HEK293 (cell line): ENCODE data around the gene IQCE.

Experiments
- IKZF3 ChIP-seq: fragments of 450-650 bp; IDR thresholded peaks from 2 replicates; pipeline ENCODE4 v1.5.0; 2018; ENCODE audit warnings: missing biosample characterization, mild to moderate bottlenecking, missing genetic modification characterization, moderate library complexity
- RBAK ChIP-seq: fragments of 450-650 bp; formaldehyde crosslinking; IDR thresholded peaks from 2 replicates; pipeline ENCODE4 v1.5.1; 2016; ENCODE audit warnings: missing biosample characterization, missing genetic modification characterization
- SCRT2 ChIP-seq: fragments of 450-650 bp; formaldehyde crosslinking; IDR thresholded peaks from 2 replicates; pipeline ENCODE4 v1.5.1; 2016; ENCODE audit warnings: missing biosample characterization, missing genetic modification characterization
- WT1 ChIP-seq: fragments of 450-650 bp; formaldehyde crosslinking; IDR thresholded peaks from 2 replicates; pipeline ENCODE4 v1.5.1; 2016; ENCODE audit warnings: missing biosample characterization, missing genetic modification characterization
- ZBTB48 ChIP-seq: fragments of 450-650 bp; formaldehyde crosslinking; IDR thresholded peaks from 2 replicates; pipeline ENCODE4 v1.5.1; 2016; ENCODE audit warnings: missing biosample characterization, missing genetic modification characterization
- ZFHX2 ChIP-seq: fragments of 450-650 bp; formaldehyde crosslinking; conservative IDR thresholded peaks from 2 replicates; pipeline ENCODE4 v1.5.1; 2016; ENCODE audit warnings: missing biosample characterization, missing genetic modification characterization
- ZIC2 ChIP-seq: fragments of 450-650 bp; formaldehyde crosslinking; IDR thresholded peaks from 2 replicates; pipeline ENCODE4 v1.5.1; 2016; ENCODE audit warnings: missing biosample characterization, missing genetic modification characterization
- ZNF132 ChIP-seq: fragments of 450-650 bp; formaldehyde crosslinking; IDR thresholded peaks from 2 replicates; pipeline ENCODE4 v1.5.1; 2017; ENCODE audit warnings: missing biosample characterization, missing genetic modification characterization, borderline replicate concordance
- ZNF138 ChIP-seq: fragments of 450-650 bp; formaldehyde crosslinking; IDR thresholded peaks from 2 replicates; pipeline ENCODE4 v1.5.1; 2016; ENCODE audit warnings: missing biosample characterization, missing genetic modification characterization, borderline replicate concordance
- ZNF140 ChIP-seq: fragments of 450-650 bp; formaldehyde crosslinking; IDR thresholded peaks from 2 replicates; pipeline ENCODE4 v1.5.1; 2016; ENCODE audit warnings: missing biosample characterization, missing genetic modification characterization
- ZNF184 ChIP-seq: fragments of 450-650 bp; IDR thresholded peaks from 2 replicates; pipeline ENCODE4 v1.5.1; 2018; ENCODE audit warnings: missing biosample characterization, mild to moderate bottlenecking, missing genetic modification characterization
- ZNF202 ChIP-seq: fragments of 450-650 bp; formaldehyde crosslinking; IDR thresholded peaks from 2 replicates; pipeline ENCODE4 v1.5.1; 2016; ENCODE audit warnings: missing biosample characterization, missing genetic modification characterization, borderline replicate concordance
- ZNF335 ChIP-seq: fragments of 450-650 bp; formaldehyde crosslinking; conservative IDR thresholded peaks from 2 replicates; pipeline ENCODE4 v1.5.1; 2016; ENCODE audit warnings: missing biosample characterization, missing genetic modification characterization
- ZNF341 ChIP-seq: fragments of 450-650 bp; formaldehyde crosslinking; IDR thresholded peaks from 2 replicates; pipeline ENCODE4; 2016; ENCODE audit warnings: low read depth, missing biosample characterization, missing genetic modification characterization
- ZNF391 ChIP-seq: fragments of 450-650 bp; formaldehyde crosslinking; IDR thresholded peaks from 2 replicates; pipeline ENCODE4 v1.5.1; 2016; ENCODE audit warnings: low read depth, missing biosample characterization, missing genetic modification characterization, borderline replicate concordance
- ZNF423 ChIP-seq: fragments of 450-650 bp; formaldehyde crosslinking; IDR thresholded peaks from 2 replicates; pipeline ENCODE4 v1.5.1; 2016; ENCODE audit warnings: missing biosample characterization, missing genetic modification characterization
- ZNF521 ChIP-seq: fragments of 450-650 bp; formaldehyde crosslinking; IDR thresholded peaks from 2 replicates; pipeline ENCODE4 v1.5.1; 2017; ENCODE audit warnings: missing biosample characterization, mild to moderate bottlenecking, missing genetic modification characterization
- ZNF571 ChIP-seq: fragments of 450-650 bp; formaldehyde crosslinking; IDR thresholded peaks from 2 replicates; pipeline ENCODE4 v1.5.0; 2017; ENCODE audit warnings: missing biosample characterization, missing genetic modification characterization
- ZNF624 ChIP-seq: fragments of 450-650 bp; formaldehyde crosslinking; IDR thresholded peaks from 2 replicates; pipeline ENCODE4 v1.5.1; 2017; ENCODE audit warnings: missing biosample characterization, missing genetic modification characterization
- ZNF629 ChIP-seq: fragments of 450-650 bp; formaldehyde crosslinking; IDR thresholded peaks from 2 replicates; pipeline ENCODE4 v1.5.1; 2017; ENCODE audit warnings: missing biosample characterization, missing genetic modification characterization
- ZNF670 ChIP-seq: fragments of 450-650 bp; formaldehyde crosslinking; IDR thresholded peaks from 2 replicates; pipeline ENCODE4 v1.5.1; 2016; ENCODE audit warnings: missing biosample characterization, missing genetic modification characterization, low read depth
- ZNF677 ChIP-seq: fragments of 450-650 bp; IDR thresholded peaks from 2 replicates; pipeline ENCODE4 v1.5.0; 2018; ENCODE audit warnings: missing biosample characterization, mild to moderate bottlenecking, missing genetic modification characterization, moderate library complexity
- ZNF701 ChIP-seq: fragments of 450-650 bp; formaldehyde crosslinking; IDR thresholded peaks from 2 replicates; pipeline ENCODE4 v1.5.1; 2016; ENCODE audit warnings: missing biosample characterization, missing genetic modification characterization
- TF ChIP-seq, protein P1 (sequence below): fragments of 450-650 bp; formaldehyde crosslinking; IDR thresholded peaks from 2 replicates; pipeline ENCODE4 v1.5.1; 2017; ENCODE audit warnings: missing biosample characterization, missing genetic modification characterization
- TF ChIP-seq, protein P2 (sequence below): fragments of 450-650 bp; formaldehyde crosslinking; IDR thresholded peaks from 2 replicates; pipeline ENCODE4 v1.5.1; 2016; ENCODE audit warnings: missing biosample characterization, missing genetic modification characterization, low read depth
- TF ChIP-seq, protein P3 (sequence below): fragments of 450-650 bp; formaldehyde crosslinking; IDR thresholded peaks from 2 replicates; pipeline ENCODE4 v1.5.1; 2016; ENCODE audit warnings: missing biosample characterization, missing genetic modification characterization, borderline replicate concordance
- TF ChIP-seq, protein P4 (sequence below): fragments of 450-650 bp; formaldehyde crosslinking; IDR thresholded peaks from 2 replicates; pipeline ENCODE4 v1.5.1; 2017; ENCODE audit warnings: missing biosample characterization, missing genetic modification characterization
- TF ChIP-seq, protein P5 (sequence below): fragments of 450-650 bp; formaldehyde crosslinking; IDR thresholded peaks from 2 replicates; pipeline ENCODE4 v1.5.1; 2016; ENCODE audit warnings: missing biosample characterization, missing genetic modification characterization
- TF ChIP-seq, protein P6 (sequence below): fragments of 450-650 bp; formaldehyde crosslinking; conservative IDR thresholded peaks from 2 replicates; pipeline ENCODE4 v1.5.1; 2016; ENCODE audit warnings: low read depth, missing biosample characterization, missing genetic modification characterization

IQCE gene

DNA sequence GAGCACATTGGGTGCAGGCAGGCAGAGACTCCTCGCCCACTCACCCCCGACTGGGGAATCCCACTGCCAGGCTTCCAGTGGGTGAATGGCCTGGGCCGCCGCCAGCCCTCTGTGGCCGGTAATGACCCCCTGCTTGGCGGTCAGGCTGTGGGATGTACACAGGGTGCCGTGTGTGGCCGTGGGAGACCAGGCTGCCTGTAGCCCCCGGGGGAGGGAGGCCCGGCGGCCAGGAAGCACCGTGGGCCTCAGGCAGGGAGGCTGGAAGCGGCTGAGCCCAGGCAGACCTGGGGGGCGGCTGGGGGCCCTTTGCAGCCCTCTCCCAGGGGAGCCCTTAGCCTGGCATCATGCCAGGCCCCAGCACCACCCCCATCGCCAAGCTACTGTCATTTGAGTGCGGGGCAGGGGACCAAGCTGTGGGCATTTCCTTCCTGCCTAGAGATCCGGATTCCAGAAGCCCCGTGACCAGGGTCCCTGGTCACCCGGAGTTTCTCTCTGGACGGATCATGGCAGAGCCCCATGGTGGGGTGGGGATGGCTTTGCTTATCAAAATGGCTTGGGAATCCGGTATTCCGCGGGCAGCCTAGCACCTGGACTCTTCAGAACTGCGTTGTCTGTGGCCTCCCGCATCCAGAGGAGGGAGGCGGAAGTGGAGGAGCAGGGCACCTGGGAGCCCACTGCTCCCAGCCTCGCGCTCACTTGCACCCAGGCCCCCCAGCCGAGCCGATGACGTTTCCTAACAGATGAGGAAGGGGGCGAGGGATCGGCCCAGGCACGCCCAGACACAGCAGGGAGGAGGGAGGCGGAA is 74.2 kb downstream of the IQCE start (continued):
- TF ChIP-seq, protein P1, sequence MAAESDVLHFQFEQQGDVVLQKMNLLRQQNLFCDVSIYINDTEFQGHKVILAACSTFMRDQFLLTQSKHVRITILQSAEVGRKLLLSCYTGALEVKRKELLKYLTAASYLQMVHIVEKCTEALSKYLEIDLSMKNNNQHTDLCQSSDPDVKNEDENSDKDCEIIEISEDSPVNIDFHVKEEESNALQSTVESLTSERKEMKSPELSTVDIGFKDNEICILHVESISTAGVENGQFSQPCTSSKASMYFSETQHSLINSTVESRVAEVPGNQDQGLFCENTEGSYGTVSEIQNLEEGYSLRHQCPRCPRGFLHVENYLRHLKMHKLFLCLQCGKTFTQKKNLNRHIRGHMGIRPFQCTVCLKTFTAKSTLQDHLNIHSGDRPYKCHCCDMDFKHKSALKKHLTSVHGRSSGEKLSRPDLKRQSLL (tag by site-specific recombination) = no peak
- TF ChIP-seq ZNF571 (tag by site-specific recombination) = no peak
- no peak for TF ChIP-seq ZNF138 (tag by site-specific recombination)
- no peak for TF ChIP-seq ZNF624 (tag by site-specific recombination)
- TF ChIP-seq, protein P2, sequence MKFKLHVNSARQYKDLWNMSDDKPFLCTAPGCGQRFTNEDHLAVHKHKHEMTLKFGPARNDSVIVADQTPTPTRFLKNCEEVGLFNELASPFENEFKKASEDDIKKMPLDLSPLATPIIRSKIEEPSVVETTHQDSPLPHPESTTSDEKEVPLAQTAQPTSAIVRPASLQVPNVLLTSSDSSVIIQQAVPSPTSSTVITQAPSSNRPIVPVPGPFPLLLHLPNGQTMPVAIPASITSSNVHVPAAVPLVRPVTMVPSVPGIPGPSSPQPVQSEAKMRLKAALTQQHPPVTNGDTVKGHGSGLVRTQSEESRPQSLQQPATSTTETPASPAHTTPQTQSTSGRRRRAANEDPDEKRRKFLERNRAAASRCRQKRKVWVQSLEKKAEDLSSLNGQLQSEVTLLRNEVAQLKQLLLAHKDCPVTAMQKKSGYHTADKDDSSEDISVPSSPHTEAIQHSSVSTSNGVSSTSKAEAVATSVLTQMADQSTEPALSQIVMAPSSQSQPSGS = peak; percentile 46; the same call in 1 of the 2 replicates
- TF ChIP-seq ZNF423 = peak; percentile 81
- TF ChIP-seq, protein P3, sequence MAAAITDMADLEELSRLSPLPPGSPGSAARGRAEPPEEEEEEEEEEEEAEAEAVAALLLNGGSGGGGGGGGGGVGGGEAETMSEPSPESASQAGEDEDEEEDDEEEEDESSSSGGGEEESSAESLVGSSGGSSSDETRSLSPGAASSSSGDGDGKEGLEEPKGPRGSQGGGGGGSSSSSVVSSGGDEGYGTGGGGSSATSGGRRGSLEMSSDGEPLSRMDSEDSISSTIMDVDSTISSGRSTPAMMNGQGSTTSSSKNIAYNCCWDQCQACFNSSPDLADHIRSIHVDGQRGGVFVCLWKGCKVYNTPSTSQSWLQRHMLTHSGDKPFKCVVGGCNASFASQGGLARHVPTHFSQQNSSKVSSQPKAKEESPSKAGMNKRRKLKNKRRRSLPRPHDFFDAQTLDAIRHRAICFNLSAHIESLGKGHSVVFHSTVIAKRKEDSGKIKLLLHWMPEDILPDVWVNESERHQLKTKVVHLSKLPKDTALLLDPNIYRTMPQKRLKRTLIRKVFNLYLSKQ (tag by site-specific recombination) = no peak
- peak; percentile 25; the same call in 1 of the 2 replicates for TF ChIP-seq IKZF3 (tag by site-specific recombination)
- 0 out of 2 replicates have a peak, but pooled peaks have one; percentile 15 for TF ChIP-seq WT1 (tag by site-specific recombination)
- TF ChIP-seq, protein P4, sequence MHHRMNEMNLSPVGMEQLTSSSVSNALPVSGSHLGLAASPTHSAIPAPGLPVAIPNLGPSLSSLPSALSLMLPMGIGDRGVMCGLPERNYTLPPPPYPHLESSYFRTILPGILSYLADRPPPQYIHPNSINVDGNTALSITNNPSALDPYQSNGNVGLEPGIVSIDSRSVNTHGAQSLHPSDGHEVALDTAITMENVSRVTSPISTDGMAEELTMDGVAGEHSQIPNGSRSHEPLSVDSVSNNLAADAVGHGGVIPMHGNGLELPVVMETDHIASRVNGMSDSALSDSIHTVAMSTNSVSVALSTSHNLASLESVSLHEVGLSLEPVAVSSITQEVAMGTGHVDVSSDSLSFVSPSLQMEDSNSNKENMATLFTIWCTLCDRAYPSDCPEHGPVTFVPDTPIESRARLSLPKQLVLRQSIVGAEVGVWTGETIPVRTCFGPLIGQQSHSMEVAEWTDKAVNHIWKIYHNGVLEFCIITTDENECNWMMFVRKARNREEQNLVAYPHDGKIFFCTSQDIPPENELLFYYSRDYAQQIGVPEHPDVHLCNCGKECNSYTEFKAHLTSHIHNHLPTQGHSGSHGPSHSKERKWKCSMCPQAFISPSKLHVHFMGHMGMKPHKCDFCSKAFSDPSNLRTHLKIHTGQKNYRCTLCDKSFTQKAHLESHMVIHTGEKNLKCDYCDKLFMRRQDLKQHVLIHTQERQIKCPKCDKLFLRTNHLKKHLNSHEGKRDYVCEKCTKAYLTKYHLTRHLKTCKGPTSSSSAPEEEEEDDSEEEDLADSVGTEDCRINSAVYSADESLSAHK (tag by site-specific recombination) = no peak
- TF ChIP-seq RBAK (tag by site-specific recombination) = no peak
- TF ChIP-seq, protein P5, sequence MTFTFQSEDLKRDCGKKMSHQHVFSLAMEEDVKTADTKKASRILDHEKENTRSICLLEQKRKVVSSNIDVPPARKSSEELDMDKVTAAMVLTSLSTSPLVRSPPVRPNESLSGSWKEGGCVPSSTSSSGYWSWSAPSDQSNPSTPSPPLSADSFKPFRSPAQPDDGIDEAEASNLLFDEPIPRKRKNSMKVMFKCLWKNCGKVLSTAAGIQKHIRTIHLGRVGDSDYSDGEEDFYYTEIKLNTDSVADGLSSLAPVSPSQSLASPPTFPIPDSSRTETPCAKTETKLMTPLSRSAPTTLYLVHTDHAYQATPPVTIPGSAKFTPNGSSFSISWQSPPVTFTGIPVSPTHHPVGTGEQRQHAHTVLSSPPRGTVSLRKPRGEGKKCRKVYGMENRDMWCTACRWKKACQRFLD (tag by site-specific recombination) = no peak
- peak; percentile 79 for TF ChIP-seq ZNF629 (tag by site-specific recombination)
- no peak for TF ChIP-seq ZNF701
- no peak for TF ChIP-seq ZBTB48 (tag by site-specific recombination)
- TF ChIP-seq ZNF132 = no peak
- TF ChIP-seq ZNF202 = no peak
- no peak for TF ChIP-seq ZNF677
- peak; percentile 96 for TF ChIP-seq ZFHX2 (tag by site-specific recombination)
- no peak for TF ChIP-seq ZNF140
- TF ChIP-seq, protein P6, sequence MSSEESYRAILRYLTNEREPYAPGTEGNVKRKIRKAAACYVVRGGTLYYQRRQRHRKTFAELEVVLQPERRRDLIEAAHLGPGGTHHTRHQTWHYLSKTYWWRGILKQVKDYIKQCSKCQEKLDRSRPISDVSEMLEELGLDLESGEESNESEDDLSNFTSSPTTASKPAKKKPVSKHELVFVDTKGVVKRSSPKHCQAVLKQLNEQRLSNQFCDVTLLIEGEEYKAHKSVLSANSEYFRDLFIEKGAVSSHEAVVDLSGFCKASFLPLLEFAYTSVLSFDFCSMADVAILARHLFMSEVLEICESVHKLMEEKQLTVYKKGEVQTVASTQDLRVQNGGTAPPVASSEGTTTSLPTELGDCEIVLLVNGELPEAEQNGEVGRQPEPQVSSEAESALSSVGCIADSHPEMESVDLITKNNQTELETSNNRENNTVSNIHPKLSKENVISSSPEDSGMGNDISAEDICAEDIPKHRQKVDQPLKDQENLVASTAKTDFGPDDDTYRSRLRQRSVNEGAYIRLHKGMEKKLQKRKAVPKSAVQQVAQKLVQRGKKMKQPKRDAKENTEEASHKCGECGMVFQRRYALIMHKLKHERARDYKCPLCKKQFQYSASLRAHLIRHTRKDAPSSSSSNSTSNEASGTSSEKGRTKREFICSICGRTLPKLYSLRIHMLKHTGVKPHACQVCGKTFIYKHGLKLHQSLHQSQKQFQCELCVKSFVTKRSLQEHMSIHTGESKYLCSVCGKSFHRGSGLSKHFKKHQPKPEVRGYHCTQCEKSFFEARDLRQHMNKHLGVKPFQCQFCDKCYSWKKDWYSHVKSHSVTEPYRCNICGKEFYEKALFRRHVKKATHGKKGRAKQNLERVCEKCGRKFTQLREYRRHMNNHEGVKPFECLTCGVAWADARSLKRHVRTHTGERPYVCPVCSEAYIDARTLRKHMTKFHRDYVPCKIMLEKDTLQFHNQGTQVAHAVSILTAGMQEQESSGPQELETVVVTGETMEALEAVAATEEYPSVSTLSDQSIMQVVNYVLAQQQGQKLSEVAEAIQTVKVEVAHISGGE = peak; percentile 55
- peak; percentile 98 for TF ChIP-seq ZIC2 (tag by site-specific recombination)
- no peak for TF ChIP-seq ZNF184
- TF ChIP-seq ZNF341 (tag by site-specific recombination) = peak; percentile 88
- no peak for TF ChIP-seq SCRT2 (tag by site-specific recombination)
- no peak for TF ChIP-seq ZNF391 (tag by site-specific recombination)
- TF ChIP-seq ZNF335 (tag by site-specific recombination) = peak; percentile 81
- no peak for TF ChIP-seq ZNF670 (tag by site-specific recombination)
- no peak for TF ChIP-seq ZNF521 (tag by site-specific recombination)
